Uterus (tissue), 2 donors: ENCODE data around the gene NR2F1-AS1.

Experiments
- CTCF ChIP-seq, 4 experiments: fragments of 200-600 bp in 2 of 4; fragments of 450-650 bp in 2 of 4; sonication (generic) in 2 of 4; IDR thresholded peaks; one replicate each; pipeline ENCODE4 v1.5.1; 2016 to 2019; ENCODE audit warnings: antibody characterized with exemption in 4 of 4, mild to moderate bottlenecking in 2 of 4, moderate library complexity in 1 of 4
- POLR2A ChIP-seq, 2 donors: fragments of 450-650 bp; IDR thresholded peaks; one replicate each; pipeline ENCODE4 v1.6.1; 2016; ENCODE audit warnings: antibody characterized with exemption in 2 of 2, mild to moderate bottlenecking in 1 of 2, moderate library complexity in 1 of 2

- TF ChIP-seq CTCF (IDR thresholded peaks at IDR 0.05) (no peak), POLR2A (IDR thresholded peaks at IDR 0.05) (no peak)
Measured at GRCh38 chr5:93462916-93463315, 118.1 kb downstream of the NR2F1-AS1 start.
